Posterior vena cava (tissue), 2 donors: ENCODE data around the gene TIPARP. TPM values are rescaled to one million over a fixed set of nuclear protein-coding genes. Genes with fewer than 3 reads are reported as not detected.
"Not testable (repeated sequence)": the region's sequence is repeated elsewhere in the genome, so short reads cannot be mapped to it uniquely, and the experiment has no call there.

Source experiments
- DNase-seq: peaks from one replicate; pipeline ENCODE4 v3.0.0-alpha.2; 2020; ENCODE audit warnings: low spot score
- intact Hi-C, 2 donors: fragments of 100-400 bp; cut with DNase I; formaldehyde crosslinking; loops; one replicate each; pipeline versions ENCODE4 v1.14.1 to v1.14.2; 2022 to 2023
- total RNA-seq, 2 donors: library from RNA; stranded (reverse); fragmentation: NEBNext Ultra II Directional; extraction: Animal tissue kit (Norgen Biotek cat#: 25700); gene quantifications; one replicate each; pipeline ENCODE4 v1.2.1, GENCODE V29; 2021
- donor health status: DM: yes; HTN: yes; CAD: no.
- donor health status: DM: yes; HTN: yes; CAD: no.

The TIPARP gene
- total RNA-seq, 2 donors from 2014 or later, result 26.5 to 30.2 TPM

GRCh38 chr3:156643729-156644389 is 30.5 kb upstream of the TIPARP start:
- no peak for DNase-seq
- intact Hi-C loops, result no loop called here

GRCh38 chr3:156644958-156645357 is 29.4 kb upstream of the TIPARP start:
- no peak for DNase-seq
- intact Hi-C loops, result no loop called here

DNA sequence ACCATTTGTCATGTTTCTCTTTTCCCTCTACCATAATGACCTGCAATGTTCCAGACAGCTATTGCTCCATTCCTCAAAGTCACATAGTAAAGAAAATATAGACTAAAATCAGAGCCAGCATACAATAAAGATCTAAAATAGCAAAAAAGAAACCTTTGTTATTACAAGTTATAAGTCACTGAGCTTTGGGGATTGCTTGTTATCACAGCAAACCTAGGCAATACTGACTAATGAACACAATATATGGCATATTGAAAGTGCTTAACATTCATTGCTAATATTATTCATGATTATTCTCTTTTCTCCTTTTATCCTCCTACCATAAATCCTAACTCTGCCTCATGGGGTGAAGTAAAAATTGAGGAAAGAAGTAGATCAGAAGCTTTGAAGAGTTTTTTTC is 27.4 kb upstream of the TIPARP start:
- intact Hi-C loops, result no loop called here
- DNase-seq, result no peak

GRCh38 chr3:156648086-156648485 is 26.3 kb upstream of the TIPARP start:
- DNase-seq, result no peak
- intact Hi-C loops, result no loop called here

DNA sequence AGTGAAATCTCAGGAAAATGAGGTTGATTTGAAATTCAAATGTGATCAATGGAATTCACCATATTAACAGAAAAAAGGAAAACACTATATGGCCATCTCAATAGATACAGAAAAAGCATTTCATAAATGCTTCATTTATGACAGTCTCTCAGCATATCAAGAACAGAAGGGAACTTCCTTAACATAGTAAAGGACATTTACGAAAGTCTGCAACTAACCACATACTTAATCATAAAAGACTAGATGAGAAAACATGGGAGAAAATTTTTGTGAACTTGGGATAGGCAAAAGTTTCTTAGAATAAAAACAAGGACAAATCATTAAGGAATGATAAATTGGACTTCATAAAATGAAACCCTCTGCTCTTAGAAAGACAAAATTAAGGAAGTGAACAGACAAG is 24.7 kb upstream of the TIPARP start:
- DNase-seq, result no peak
- intact Hi-C loops, result no loop called here

DNA sequence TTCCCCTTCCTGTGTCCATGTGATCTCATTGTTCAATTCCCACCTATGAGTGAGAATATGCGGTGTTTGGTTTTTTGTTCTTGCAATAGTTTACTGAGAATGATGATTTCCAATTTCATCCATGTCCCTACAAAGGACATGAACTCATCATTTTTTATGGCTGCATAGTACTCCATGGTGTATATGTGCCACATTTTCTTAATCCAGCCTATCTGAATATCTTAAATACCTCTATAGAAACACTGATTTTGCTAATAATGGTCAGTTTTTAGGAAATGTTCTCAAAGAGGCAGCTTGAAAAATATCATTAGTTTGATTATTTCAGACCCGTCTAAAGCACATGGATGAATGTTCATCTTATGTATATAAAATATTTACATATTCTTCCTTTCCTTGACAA is 21.7 kb upstream of the TIPARP start:
- intact Hi-C loops, DNase-seq: not testable (repeated sequence)

DNA sequence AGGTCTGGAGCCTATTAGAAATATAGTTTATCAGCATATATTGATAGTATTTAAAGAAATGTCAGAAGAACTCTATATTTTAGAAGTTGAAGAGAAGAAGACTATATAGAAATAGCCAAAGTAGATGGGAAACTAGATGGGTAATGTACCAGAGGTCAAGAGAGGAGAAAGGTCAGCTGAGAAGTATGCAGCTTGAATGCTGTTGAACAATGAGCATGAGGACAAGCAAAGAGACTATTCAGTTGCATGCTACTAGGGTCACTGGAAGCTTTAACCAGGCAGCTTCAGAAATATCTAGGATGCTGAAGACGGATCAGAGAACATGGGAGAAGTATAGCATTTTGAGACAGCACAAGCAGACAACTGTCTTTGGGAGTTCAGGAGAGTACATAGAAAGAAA is 19.6 kb upstream of the TIPARP start:
- intact Hi-C loops, result no loop called here
- no peak for DNase-seq

GRCh38 chr3:156655819-156656550 is 18.4 kb upstream of the TIPARP start:
- intact Hi-C loops, result no loop called here
- no peak for DNase-seq

DNA sequence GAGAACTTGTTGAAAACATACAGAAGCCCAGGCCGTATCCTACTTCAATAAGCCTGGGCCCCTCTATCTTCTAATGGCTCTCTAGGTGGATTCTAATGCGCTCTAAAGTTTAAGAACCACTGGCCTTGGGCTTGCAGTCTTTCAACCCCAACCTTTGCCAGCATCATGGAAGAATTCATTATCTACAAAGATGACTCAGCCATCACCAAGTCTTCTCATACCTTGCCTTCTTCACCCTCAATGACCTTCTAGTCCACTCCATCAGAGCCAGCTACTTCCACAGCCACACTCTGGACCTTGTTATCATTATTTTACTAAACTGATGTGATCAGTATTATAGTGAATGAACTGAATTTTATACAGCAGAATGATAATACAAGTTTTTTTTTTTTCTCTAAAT is 16.9 kb upstream of the TIPARP start:
- intact Hi-C loops, result no loop called here
- DNase-seq, result no peak

- DNase-seq, result no peak
- intact Hi-C loops, result no loop called here
Observed at GRCh38 chr3:156657862-156658731, 16.3 kb upstream of the TIPARP start.

DNA sequence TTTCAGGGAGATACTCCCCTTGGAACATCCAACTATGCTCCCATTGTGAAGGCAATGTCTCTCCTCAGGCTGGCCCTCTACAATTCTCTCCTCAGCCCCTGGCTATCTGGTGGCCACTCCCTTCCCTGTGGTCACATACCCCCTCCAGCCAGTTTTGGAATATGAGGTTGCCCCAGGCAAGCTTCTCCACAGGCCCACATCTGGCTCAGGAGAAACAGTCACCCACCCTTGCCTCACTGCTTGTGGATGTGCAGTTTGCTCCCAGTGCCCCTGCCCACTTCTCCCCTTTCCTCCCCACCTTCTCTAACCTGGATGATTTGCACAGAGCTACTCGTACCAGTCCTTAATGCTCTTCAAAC is 15.7 kb upstream of the TIPARP start:
- DNase-seq, result no peak
- intact Hi-C loops, result no loop called here

- DNase-seq, result no peak
- intact Hi-C loops, result no loop called here
Observed at GRCh38 chr3:156659260-156659659, 15.1 kb upstream of the TIPARP start.

DNA sequence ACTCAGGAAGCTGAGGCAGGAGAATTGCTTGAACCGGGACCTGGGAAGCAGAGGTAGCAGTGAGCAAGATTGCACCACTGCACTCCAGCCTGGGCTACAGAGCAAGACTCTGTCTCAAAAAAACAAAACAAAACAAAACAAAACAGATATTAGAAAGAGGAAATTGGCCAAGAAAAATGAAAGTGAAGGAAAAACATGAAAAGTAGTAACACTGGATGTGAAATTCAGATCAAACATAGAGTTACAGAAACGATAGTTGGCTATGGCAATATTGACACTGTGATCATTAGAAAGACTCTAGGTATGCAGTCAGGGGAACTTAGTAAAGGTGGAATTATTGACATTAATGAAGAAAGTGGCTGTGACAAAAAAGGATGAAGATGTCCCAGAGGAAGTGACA is 13.2 kb upstream of the TIPARP start:
- intact Hi-C loops, result no loop called here
- no peak for DNase-seq

DNA sequence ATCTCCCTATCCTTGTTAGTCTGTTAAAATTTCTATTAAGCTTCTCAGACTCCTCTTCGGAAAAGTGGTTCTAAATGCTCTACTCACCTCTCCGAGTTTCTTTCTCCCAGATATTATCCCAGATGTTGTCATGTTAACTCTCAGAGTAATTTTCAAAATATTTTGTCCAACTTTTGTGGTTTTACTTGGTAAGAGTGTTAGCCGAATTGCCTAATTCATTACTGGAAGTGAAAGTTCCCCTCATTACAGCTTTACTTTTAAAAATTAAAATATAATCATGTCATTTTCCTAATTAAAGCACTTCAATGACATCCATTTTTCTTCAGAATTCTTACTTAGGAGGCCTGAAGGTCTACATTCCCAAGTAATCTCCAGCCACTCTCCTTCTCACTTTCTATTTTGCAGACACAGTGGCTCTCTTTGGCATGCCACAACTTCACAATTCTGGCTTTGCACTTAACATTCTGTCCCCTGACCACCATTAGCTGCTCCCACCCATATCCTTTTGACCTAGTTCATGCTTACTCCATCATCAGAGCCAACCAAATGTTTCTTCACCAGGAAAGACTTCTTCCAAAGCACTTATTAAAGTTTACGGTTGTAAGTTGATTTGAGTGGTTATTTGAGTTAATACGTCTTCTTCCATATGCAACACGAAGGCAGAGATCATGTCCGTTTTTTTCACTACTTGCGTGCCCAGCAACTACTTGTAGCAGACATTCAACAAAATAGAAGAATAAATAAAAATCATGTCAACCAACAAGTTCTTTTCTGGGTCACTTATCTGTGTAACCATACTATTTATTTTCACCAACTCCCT is 10.2 kb upstream of the TIPARP start:
- intact Hi-C loops, result no loop called here
- no peak for DNase-seq

GRCh38 chr3:156664831-156665178 is 9.6 kb upstream of the TIPARP start:
- no peak for DNase-seq
- intact Hi-C loops, result no loop called here

DNA sequence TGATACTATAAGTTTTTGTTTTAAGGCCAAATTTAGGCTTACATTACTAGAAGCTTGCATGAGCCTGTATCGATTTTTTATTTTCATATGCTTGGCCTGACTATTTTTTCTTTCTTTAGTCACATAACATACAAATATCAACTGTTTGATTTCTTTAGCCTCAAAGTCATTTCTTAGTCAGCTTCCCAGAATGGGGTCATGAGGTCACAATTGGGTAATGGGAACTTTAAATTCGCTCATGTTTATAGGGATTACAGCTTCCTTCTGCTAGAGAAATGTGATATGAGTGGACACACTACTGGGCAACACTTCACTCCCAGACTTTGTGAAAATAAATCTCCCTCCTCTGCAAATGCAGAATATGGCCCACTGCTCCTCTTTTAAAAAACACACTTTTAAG is 9.1 kb upstream of the TIPARP start:
- DNase-seq, result no peak
- intact Hi-C loops, result no loop called here

DNA sequence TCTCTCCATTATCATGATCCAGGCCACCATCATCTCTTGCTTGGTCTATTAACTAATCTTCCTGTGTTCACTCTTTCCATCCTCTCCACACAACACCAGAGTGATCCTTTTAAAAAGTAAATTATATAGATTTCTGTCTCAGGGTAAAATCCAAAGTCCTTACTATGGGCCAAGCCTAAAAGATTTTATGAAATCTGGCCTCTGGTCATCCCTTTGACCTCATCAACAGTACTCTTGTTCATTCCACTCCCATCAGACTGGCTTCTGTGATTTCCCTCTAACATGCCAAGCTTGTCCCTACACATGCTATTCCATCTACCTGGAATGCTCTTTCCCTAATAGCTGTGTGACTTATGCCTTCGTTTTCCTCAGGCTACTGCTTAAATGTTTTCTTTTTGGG is 8.3 kb upstream of the TIPARP start:
- DNase-seq, result no peak
- intact Hi-C loops, result no loop called here

GRCh38 chr3:156668073-156668763 is 6.2 kb upstream of the TIPARP start:
- DNase-seq, result no peak
- intact Hi-C loops, result no loop called here

DNA sequence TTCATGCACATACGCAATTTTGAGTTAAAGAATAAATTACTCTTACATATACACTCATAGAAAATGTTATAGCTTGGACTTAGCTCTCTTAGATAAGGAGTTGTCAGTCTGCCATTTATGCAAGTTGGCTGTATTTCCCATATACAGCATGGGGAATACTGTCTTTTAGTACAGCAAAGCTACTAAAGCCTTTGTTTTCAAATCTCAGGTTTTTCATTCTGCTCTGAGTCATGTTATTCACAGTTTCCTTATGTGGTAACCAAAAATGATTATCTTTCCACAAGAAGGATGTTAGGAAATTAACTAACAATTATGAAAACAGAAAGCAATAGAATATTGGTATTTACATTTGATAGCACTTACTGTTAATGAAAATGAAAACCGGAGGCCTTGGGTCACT is 4.3 kb upstream of the TIPARP start:
- DNase-seq, result no peak
- intact Hi-C loops, result loop anchor here (10.0 kb wide), 4 partner anchors 115 to 465 kb away; partner anchors contain the start of genes LEKR1 (in 1 of the 2) and SSR3 (in 1 of the 2)
